Prostate gland (tissue), 2 donors: ENCODE measurements around the gene TSPAN18. TPM values are rescaled to one million over a fixed set of nuclear protein-coding genes. Genes with fewer than 3 reads are reported as not detected.

Source experiments
- DNase-seq: peaks from one replicate; pipeline ENCODE4 v3.0.0-alpha.2; 2019; ENCODE audit warnings: low spot score
- H3K27ac ChIP-seq, 2 donors: fragments of 200-600 bp; sonication (generic); 2 replicates each; pipeline ENCODE4 v1.5.1; 2017 to 2019
- H3K27me3 ChIP-seq: fragments of 200-600 bp; sonication (generic); replicated peaks from 2 replicates; pipeline ENCODE4 v1.5.1; 2019; ENCODE audit not compliant: insufficient read depth
- H3K36me3 ChIP-seq, 2 donors: fragments of 200-600 bp; sonication (generic); 1 replicate in 1 of 2; 2 replicates in 1 of 2; pipeline versions ENCODE4 v1.5.1 to v1.8.1; 2017 to 2019
- H3K4me1 ChIP-seq: fragments of 200-600 bp; sonication (generic); replicated peaks from 2 replicates; pipeline ENCODE4 v1.5.1; 2019
- H3K4me3 ChIP-seq, 2 donors: fragments of 200-600 bp; sonication (generic); 2 replicates each; pipeline ENCODE4 v1.5.1; 2017 to 2019
- H3K9me3 ChIP-seq: fragments of 200-600 bp; sonication (generic); 2 replicates; pipeline ENCODE4 v1.5.1; 2017
- POLR2A ChIP-seq: fragments of 450-650 bp; IDR thresholded peaks from one replicate; pipeline ENCODE4 v1.6.1; 2016; ENCODE audit warnings: antibody characterized with exemption, mild to moderate bottlenecking
- POLR2AphosphoS5 ChIP-seq: sonication (generic); formaldehyde crosslinking; IDR thresholded peaks from one replicate; pipeline ENCODE4 v1.6.1; 2017; ENCODE audit warnings: antibody characterized with exemption
- WGBS: methylation state at CpG from one replicate; pipeline ENCODE4 v1.1.5; 2018; 5-methylcytosine and 5-hydroxymethylcytosine counted together
- intact Hi-C: fragments of 100-400 bp; cut with DNase I; formaldehyde crosslinking; loops from one replicate; pipeline ENCODE4 v1.14.2; 2022
- total RNA-seq, 2 donors: library from RNA; depleted of rRNA; stranded (reverse); fragments of >200 nt; gene quantifications; one replicate each; pipeline ENCODE4 v1.1.0, GENCODE V29; 2016
- TF ChIP-seq, protein P1 (sequence below), 4 experiments: fragments of 200-600 bp in 2 of 4; fragments of 450-650 bp in 2 of 4; sonication (generic) in 2 of 4; IDR thresholded peaks; 1 replicate in 3 of 4; 2 replicates in 1 of 4; pipeline ENCODE4 v1.5.1; 2016 to 2019; ENCODE audit warnings: antibody characterized with exemption in 4 of 4, mild to moderate bottlenecking in 2 of 4, moderate library complexity in 2 of 4

The TSPAN18 gene
- total RNA-seq, 2 donors from 2014 or later = 4.1 to 6.6 TPM

- Histone ChIP-seq H3K4me1 (no peaks in the 10 kb centered on the region), H3K9me3 (no peaks in the 10 kb centered on the region), H3K4me3 (no peak overlapping the region), H3K27me3 (no peaks in the 10 kb centered on the region), H3K27ac (no peak overlapping the region), H3K36me3 (no peaks in the 10 kb centered on the region)
- no peak for TF ChIP-seq POLR2A
- TF ChIP-seq, protein P1, sequence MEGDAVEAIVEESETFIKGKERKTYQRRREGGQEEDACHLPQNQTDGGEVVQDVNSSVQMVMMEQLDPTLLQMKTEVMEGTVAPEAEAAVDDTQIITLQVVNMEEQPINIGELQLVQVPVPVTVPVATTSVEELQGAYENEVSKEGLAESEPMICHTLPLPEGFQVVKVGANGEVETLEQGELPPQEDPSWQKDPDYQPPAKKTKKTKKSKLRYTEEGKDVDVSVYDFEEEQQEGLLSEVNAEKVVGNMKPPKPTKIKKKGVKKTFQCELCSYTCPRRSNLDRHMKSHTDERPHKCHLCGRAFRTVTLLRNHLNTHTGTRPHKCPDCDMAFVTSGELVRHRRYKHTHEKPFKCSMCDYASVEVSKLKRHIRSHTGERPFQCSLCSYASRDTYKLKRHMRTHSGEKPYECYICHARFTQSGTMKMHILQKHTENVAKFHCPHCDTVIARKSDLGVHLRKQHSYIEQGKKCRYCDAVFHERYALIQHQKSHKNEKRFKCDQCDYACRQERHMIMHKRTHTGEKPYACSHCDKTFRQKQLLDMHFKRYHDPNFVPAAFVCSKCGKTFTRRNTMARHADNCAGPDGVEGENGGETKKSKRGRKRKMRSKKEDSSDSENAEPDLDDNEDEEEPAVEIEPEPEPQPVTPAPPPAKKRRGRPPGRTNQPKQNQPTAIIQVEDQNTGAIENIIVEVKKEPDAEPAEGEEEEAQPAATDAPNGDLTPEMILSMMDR (IDR thresholded peaks at IDR 0.05) = no peak
- no peak for TF ChIP-seq POLR2AphosphoS5
- no peak for DNase-seq
- intact Hi-C loops = no loop called here
- WGBS = 61% methylated on average over 17 of the region's 17 CpGs
Observed at GRCh38 chr11:44793350-44794090, 66.8 kb downstream of the TSPAN18 start.

DNA sequence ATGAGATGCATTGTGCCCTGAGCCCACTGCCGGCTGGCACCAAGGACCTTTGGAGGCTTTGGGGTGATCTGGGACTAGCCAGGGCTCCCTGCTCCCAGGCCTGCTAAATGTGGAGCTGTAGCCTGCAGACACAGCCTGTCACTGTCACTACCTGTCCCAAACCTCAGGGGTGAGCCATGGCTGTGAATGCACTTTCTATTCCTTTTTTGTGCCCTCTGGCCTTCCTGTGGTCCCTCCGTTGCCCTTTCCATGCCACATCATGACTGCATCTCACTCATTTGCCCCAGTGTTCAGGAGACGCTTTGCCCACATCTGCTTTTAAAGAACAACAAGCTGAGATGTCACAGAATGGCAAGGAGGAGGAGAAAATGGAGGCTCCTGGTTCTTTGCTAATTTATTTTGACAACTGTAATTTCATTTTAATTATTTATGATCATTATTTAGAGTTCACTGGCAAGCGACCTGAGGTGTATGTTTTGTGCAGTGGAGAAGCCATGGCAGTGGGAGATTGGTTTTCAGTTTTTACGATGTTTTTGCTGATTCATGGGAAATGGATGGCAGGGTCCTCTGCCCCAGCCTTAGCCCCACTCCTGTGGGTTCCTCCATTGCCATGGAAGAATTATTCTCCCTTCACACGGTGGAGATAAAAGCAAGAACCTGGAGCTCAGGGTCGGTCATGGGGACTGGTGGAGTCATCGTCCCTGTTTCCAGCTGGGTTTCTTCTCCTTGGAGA lies 69.2 kb downstream of the TSPAN18 start:
- no peak for DNase-seq
- intact Hi-C loops = no loop called here
- H3K27ac ChIP-seq = no peak overlapping the region
- H3K4me3 ChIP-seq = no peak overlapping the region
- TF ChIP-seq, protein P1 (IDR thresholded peaks at IDR 0.05) = no peak
- TF ChIP-seq POLR2A (no peak), POLR2AphosphoS5 (no peak)
- H3K9me3 ChIP-seq = no peaks in the 10 kb centered on the region
- 89% methylated on average over 8 of the region's 8 CpGs for WGBS
- H3K27me3 ChIP-seq = no peaks in the 10 kb centered on the region
- no peaks in the 10 kb centered on the region for H3K36me3 ChIP-seq
- H3K4me1 ChIP-seq = no peaks in the 10 kb centered on the region

GRCh38 chr11:44797051-44797450 lies 70.3 kb downstream of the TSPAN18 start:
- no peaks in the 10 kb centered on the region for H3K9me3 ChIP-seq
- H3K27me3 ChIP-seq = no peaks in the 10 kb centered on the region
- DNase-seq = no peak
- intact Hi-C loops = no loop called here
- 93% methylated on average over 5 of the region's 5 CpGs for WGBS
- no peaks in the 10 kb centered on the region for H3K36me3 ChIP-seq
- H3K27ac ChIP-seq = no peak overlapping the region
- no peaks in the 10 kb centered on the region for H3K4me1 ChIP-seq
- TF ChIP-seq POLR2AphosphoS5 = no peak
- TF ChIP-seq, protein P1 (IDR thresholded peaks at IDR 0.05) = no peak
- no peak for TF ChIP-seq POLR2A
- no peak overlapping the region for H3K4me3 ChIP-seq

DNA sequence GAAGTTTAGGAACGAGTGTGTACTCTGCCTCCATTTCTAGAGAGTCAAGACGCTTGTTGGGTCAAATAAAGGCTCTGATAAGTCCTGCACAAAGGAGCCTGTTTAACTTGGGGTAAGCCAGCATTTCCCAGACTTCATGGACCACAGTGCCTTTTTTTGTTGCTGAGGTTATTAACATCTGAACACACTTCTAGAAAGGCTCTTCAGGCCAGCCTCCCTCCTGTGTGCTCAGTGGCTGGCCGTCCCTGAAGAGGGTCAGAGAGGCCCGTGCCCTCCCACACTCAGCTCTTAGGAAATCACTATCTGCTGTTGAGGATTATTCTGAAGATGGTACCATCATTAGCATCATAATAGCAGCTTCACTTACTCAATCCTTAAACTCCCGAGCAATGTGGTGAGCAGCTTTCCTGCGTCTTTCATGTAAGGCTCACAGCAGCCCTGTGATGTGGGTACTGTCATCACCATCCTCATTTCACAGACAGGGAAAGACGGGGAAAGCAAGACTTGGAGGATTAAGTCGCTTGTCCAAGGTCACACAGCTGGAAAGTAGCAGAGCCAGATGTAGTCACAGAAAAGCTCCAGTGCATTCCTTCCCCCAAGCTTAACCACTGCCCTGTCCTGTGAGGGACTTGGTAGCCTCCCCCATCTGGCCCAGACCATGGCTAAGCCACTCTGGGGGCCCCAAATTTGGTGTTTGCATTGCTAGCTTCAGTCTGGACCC lies 71.3 kb downstream of the TSPAN18 start:
- intact Hi-C loops = no loop called here
- DNase-seq = no peak
- Histone ChIP-seq H3K27me3 (no peaks in the 10 kb centered on the region), H3K4me3 (no peak overlapping the region), H3K36me3 (no peaks in the 10 kb centered on the region), H3K4me1 (no peaks in the 10 kb centered on the region), H3K27ac (no peak overlapping the region), H3K9me3 (no peaks in the 10 kb centered on the region)
- no peak for TF ChIP-seq POLR2A
- TF ChIP-seq, protein P1 (IDR thresholded peaks at IDR 0.05) = no peak
- TF ChIP-seq POLR2AphosphoS5 = no peak
- 59% methylated on average over 8 of the region's 8 CpGs for WGBS
